Camera-type eye (tissue), 1 donor: ENCODE measurements around the gene C1orf146. TPM values are rescaled to one million over a fixed set of nuclear protein-coding genes. Genes with fewer than 3 reads are reported as not detected.

ENCODE experiments used
- total RNA-seq: library from RNA; depleted of rRNA; stranded (reverse); fragments of >200 nt; gene quantifications from one replicate; pipeline ENCODE4 v1.2.3, GENCODE V29; 2014

The C1orf146 gene, protein sequence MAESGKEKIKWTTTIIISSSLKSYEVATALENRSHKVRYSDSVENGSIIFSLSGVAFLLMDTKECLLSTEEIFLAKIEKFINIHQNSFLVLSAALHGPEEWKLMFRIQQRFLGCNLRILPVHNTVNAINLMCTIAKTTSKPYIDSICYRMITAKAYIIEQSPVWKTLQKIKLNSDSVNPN
- total RNA-seq = not detected

DNA sequence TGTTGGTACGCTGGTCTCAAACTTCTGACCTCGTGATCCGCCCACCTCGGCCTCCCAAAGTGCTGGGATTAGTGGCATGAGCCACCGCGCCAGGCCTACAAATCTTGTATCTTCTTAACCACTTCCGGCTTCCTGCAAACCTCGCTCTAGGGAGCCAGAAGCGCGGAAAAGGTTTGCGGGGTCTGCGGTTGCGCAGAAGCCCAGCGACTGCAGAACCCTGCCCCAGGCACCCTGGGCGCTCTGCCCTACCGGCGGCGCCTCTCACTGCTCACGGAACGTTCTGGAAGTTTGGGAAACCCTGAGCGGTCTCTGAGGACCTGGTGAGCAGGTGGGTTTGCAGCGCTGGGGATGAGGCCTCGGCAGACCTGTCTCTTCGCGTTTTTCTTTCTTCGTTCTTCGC is at the start of gene C1orf146:
C1orf146 (plus strand) TSS at position 195 of the 400 bp plus-strand sequence. CDS start 13,506 bp downstream, outside the sequence.

Other genes starting within 250 kb of the C1orf146 start
- gene EPHX4, start 187.9 kb upstream of the C1orf146 start, total RNA-seq = 2.4 TPM
- not detected for gene SETSIP, start 142.5 kb upstream of the C1orf146 start, total RNA-seq
- 151 TPM for gene BTBD8, start 137.6 kb upstream of the C1orf146 start, total RNA-seq
- gene GLMN, start 81.1 kb downstream of the C1orf146 start, total RNA-seq = 23.8 TPM
- gene RPAP2, start 81.1 kb downstream of the C1orf146 start, total RNA-seq = 33.1 TPM